ENCODE results near the gene SPDL1.
A peak's percentile ranks its signal among the peaks of the same experiment; 100 is the strongest.

Gene SPDL1

DNA sequence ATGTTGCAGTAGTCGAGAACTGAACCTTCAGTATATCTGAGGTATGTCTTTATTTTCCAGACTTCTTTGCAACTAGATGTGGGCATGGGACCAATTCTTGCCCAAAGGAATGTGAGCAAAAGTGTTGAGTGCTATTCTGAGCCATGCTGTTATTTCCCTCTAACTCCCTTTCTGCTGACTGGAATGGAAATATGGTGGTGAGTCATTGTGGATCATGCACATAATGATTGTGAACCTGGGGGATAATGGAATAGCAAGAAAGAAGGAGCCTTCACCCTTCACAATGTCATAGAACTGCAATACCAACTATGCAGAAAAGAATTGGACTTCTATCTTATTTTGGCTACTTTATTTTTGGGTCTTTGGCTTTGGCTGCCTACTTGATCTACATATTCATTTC, 43.2 kb downstream of the SPDL1 start:
- intact Hi-C loops (cut with DNase I) = no loop called here
- DNase-seq = no peak

GRCh38 chr5:169627551-169627950, 44.0 kb downstream of the SPDL1 start:
- DNase-seq = no peak
- intact Hi-C loops (cut with DNase I) = no loop called here

- intact Hi-C loops (cut with DNase I) = no loop called here
- no peak for DNase-seq
These were observed 45.3 kb downstream of the SPDL1 start for GRCh38 chr5:169628892-169629291.

DNA sequence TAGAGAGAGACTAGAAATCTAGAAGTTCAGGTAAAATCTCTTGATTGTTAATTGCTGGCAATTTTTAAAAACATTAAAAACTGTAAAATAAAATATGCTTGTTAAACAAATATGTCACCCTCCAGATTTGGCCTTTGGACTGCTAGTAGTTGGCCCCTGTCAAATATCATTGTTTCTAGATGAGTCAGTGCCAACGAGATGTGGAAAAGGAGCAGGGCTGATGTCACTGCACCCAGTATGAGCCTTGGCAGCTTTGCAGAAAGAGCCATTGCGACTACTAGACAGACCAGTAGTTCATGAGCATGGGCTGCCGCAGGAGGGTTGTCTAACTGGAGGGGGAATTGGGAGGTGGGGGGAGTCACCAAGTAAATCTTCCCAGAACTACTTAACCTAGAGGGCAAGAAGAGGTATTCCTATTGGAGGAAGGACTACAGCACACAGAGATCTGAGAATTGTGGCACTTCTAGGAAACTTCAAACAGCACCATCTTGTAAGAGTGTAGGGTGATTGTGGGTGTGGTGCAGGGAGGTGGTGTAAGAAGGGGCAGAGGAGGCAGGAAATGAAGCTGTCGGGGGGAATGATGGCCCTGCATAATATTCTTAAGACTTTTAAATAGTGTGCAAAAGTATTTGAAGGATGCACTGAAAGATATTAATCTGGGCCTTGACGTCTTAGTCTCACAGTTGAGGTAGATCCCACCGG, 46.4 kb downstream of the SPDL1 start:
- DNase-seq = no peak
- intact Hi-C loops (cut with DNase I) = no loop called here

DNA sequence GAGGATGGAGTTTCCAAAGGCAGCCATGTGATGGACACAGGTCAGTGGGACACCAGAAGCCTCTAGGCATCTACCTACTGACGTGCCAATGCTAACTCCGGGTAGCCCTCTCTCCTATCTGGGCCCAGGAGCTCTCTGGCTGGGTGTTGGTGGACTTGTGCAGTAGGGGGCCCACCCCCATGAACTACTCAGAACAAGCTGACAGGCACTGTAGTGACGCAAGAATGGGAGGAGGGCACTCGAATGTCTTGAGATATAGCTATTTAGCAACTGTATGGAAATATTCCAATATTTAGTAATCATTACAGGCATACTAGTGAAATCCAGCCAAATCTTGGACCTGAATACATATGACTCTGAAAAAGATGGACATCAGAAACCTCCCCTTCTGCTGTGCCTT, 47.8 kb downstream of the SPDL1 start:
- peak in 1 of 10 donors; percentile 55 for DNase-seq
- intact Hi-C loops (cut with DNase I) = no loop called here

- DNase-seq = no peak
- intact Hi-C loops (cut with DNase I) = no loop called here
These were observed 49.4 kb downstream of the SPDL1 start for GRCh38 chr5:169632946-169633345.

GRCh38 chr5:169634606-169635005, 51.0 kb downstream of the SPDL1 start:
- intact Hi-C loops (cut with DNase I) = no loop called here
- no peak for DNase-seq

GRCh38 chr5:169635936-169636335, 52.4 kb downstream of the SPDL1 start:
- no peak for DNase-seq
- intact Hi-C loops (cut with DNase I) = no loop called here

DNA sequence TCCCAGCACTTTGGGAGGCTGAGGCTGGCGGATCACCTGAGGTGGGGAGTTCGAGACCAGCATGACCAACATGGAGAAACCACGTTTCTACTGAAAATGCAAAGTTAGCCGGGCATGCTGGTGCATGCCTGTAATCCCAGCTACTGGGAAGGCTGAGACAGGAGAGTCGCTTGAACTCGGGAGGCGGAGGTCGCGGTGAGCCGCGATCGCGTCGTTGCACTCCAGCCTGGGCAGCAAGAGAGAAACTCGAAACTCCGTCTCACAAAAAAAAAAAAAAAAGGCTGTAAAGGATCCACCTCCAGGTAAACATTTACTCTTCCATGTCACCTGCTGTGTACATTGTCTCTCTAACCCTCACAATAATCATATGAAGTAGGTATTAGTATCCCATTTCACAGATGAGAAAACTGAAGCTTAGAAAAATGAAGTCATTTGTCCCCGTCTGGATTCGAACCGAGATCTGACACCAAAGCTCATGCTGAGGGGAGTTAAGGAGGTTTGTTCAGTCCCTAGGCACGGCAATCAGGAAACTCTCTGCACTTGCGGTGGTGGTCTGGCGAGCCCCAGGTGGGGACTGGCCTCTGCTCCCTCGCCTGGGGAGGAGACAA, 53.0 kb downstream of the SPDL1 start:
- intact Hi-C loops (cut with DNase I) = no loop called here
- no peak for DNase-seq

GRCh38 chr5:169637085-169637548, 53.5 kb downstream of the SPDL1 start, which contains the start of gene DOCK2:
Gene DOCK2 (plus strand): TSS chr5:169637275. CDS start chr5:169637327, 52 bp downstream.
- peak in 4 of 10 donors; percentile 13 to 84 (median 20) for DNase-seq

GRCh38 chr5:169637549-169638121, 54.1 kb downstream of the SPDL1 start:
- no peak for DNase-seq
- intact Hi-C loops (cut with DNase I) = no loop called here

More at GRCh38 chr5:169637085-169637548, 53.5 kb downstream of the SPDL1 start, which contains the start of gene DOCK2:
- intact Hi-C loops (cut with DNase I) = no loop called here

- no peak for DNase-seq
- intact Hi-C loops (cut with DNase I) = no loop called here
These were observed 57.7 kb downstream of the SPDL1 start for GRCh38 chr5:169641253-169641652.

DNA sequence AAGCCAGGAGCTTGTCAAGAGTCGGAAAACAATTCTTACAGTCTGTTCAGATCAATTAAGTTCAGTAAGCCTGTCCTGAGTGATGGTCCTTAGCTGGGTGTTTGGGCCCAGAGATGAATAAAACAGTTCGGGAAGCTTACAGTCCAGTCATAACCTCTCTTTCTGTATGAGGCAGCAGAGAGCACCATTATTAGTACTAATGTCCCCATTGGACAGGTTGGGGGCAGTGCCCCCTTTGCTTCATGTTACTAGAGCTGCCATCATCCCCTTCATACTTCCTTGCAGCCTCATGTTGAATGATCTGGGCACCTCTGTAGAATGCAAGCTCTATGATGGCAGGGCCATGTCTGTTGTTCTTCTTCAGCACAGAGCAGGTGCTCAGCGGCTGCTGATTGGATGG, 63.3 kb downstream of the SPDL1 start:
- no peak for DNase-seq
- intact Hi-C loops (cut with DNase I) = no loop called here

DNA sequence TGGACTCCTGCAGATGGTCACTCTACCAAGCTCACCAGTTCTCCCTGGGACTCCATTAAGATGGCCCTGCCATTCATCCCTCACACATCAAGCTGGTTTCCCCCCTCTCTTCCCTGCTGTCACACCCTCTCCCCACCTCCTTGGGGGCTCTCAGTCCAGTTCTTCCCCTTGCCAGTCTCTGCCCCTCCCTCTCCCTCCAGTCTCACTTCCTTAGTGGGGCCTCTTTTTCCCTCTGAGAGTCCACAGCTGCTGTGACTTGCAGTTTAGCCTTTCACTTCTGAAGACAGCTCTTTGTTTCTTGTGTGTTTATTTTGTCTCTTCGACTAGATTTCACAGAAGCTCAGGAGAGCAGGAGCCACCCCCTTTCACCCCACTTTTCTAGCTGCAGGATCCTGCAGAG, 64.0 kb downstream of the SPDL1 start:
- intact Hi-C loops (cut with DNase I) = no loop called here
- no peak for DNase-seq

GRCh38 chr5:169648725-169649310, 65.2 kb downstream of the SPDL1 start:
- DNase-seq = no peak
- intact Hi-C loops (cut with DNase I) = no loop called here

DNA sequence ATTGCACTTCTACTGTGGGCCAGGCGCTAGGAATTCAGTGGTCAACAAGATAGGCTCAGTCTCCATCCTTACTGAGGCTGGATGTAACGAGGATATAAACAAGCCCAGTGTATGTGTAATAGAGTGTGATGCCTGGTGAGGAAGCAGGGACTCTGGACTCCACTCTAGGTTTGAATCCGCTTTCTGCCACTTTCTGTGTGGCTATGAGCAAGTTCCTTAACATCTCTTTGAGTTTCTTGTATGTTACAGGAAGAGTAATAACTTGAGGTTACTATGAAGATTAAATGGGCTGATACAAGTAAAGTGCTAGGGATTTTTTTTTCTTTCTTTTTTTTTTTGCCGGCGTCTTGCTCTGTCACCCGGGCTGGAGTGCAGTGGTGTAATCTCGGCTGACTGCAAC, 65.9 kb downstream of the SPDL1 start:
- DNase-seq = no peak
- intact Hi-C loops (cut with DNase I) = no loop called here

DNA sequence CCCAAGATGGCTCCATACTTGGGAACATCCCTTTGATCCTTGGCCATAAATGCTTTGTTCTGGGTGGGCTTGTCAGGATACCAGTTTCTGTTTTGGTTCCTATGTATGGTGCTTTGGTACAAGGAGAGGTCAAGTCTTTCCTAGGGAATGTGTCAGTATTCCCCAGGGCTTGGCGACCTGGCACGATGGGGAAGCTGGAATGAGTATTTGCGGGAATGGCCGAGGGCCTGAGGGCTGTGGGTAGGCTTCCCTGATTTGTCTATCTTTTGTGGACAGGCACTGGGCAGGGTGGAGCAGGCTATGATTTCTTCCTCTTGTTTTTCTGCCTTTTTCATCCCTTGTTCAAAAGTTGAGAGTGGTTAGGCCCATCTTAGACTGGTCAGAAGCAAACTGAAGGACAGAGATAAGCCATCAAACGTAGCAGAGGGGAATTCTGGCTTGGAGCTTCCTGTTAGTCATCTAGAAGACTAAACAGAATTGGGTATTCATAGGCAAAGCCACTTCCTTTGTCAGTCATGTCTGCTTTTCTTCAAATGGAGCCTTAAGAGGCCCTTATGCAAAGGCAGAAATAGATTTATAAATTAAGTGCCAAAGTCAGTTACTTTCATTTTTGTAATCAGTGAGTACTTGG, 67.2 kb downstream of the SPDL1 start:
- no peak for DNase-seq
- intact Hi-C loops (cut with DNase I) = no loop called here

DNA sequence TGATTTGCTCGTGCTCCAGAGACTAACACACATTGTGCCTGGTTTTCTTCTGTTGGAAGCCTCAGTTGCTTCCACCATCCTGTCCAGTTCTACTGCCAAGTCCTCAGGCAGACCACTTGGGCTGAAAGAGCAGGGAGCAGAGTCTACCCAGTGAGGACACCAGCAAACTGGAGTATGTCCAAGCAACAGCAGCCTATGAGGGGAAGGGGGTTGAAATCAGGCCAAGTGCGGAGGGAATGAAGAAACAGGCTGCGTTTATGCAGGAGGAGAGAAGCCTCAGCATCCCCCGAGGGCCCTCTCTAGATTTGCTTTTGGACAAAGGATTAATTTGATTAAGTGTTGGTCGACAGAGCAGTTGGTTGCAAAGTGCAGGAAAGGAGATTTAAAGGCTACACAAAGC, 68.0 kb downstream of the SPDL1 start:
- intact Hi-C loops (cut with DNase I) = no loop called here
- DNase-seq = no peak

DNA sequence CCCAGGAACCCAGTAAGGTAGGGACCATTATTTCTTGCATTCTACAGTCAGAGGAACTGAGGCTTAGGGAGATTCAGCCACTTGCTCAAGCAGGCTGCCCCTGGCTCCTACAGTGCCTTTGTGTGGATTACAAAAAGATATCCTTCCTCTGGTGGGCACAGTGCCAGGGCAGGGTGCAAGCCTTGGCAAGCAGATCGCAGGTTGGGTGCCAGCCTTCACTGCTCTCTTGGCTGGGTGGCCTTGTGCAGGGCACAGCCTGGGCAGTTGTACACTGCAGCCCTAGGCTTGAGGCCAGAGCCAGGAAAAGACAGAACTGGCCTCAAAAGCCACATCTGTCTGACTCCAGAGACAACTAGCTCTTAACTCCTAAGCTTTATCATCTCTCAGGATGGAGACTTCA, 68.5 kb downstream of the SPDL1 start:
- peak in 1 of 10 donors; percentile 25 for DNase-seq
- intact Hi-C loops (cut with DNase I) = no loop called here

- intact Hi-C loops (cut with DNase I) = no loop called here
These were observed 69.5 kb downstream of the SPDL1 start for GRCh38 chr5:169653091-169653490.

More at GRCh38 chr5:169653091-169653490, 69.5 kb downstream of the SPDL1 start:
- DNase-seq = no peak

All from posterior cingulate gyrus (tissue), 11 donors.